ENCODE measurements around the gene TAX1BP1. TPM values are rescaled to one million over a fixed set of nuclear protein-coding genes. Genes with fewer than 3 reads are reported as not detected.

Gene TAX1BP1
- total RNA-seq, 1 experiment from 2014 or later: 190 TPM

GRCh38 chr7:27767374-27767773, 27.4 kb downstream of the TAX1BP1 start:
- DNase-seq: no peak
- H3K36me3 Mint-ChIP-seq (ENCODE audit: insufficient read depth, unreplicated experiment): peaks cover 14% of the 10 kb centered on the region
- H3K9me3 Mint-ChIP-seq (ENCODE audit: low read depth, unreplicated experiment): no peaks in the 10 kb centered on the region
- CTCF ChIA-PET: no interaction called here
- no peak for TF ChIP-seq CTCF (IDR thresholded peaks at IDR 0.05; ENCODE audit: unreplicated experiment)
- no peaks in the 10 kb centered on the region for H3K27me3 Mint-ChIP-seq (ENCODE audit: unreplicated experiment)
- no TSS peak for BruUV-seq (replicated peaks)
- no peak overlapping the region for H3K4me3 Mint-ChIP-seq (ENCODE audit: low read depth, unreplicated experiment)
- intact Hi-C loops (cut with micrococcal nuclease; ENCODE audit: unreplicated experiment): no loop called here
- H3K4me1 Mint-ChIP-seq (ENCODE audit: low read depth, unreplicated experiment): peaks cover 33% of the 10 kb centered on the region
- H3K27ac Mint-ChIP-seq (ENCODE audit: unreplicated experiment): no peak overlapping the region

GRCh38 chr7:27771111-27771510, 31.1 kb downstream of the TAX1BP1 start:
- DNase-seq: no peak
- BruUV-seq (replicated peaks): no TSS peak
- CTCF ChIA-PET: no interaction called here
- Mint-ChIP-seq H3K27me3 (ENCODE audit: unreplicated experiment) (no peaks in the 10 kb centered on the region), H3K4me3 (ENCODE audit: low read depth, unreplicated experiment) (no peak overlapping the region), H3K36me3 (ENCODE audit: insufficient read depth, unreplicated experiment) (peaks cover 20% of the 10 kb centered on the region), H3K9me3 (ENCODE audit: low read depth, unreplicated experiment) (no peaks in the 10 kb centered on the region), H3K4me1 (ENCODE audit: low read depth, unreplicated experiment) (peaks cover 32% of the 10 kb centered on the region), H3K27ac (ENCODE audit: unreplicated experiment) (no peak overlapping the region)
- intact Hi-C loops (cut with micrococcal nuclease; ENCODE audit: unreplicated experiment): loop anchor here (5.0 to 10.0 kb wide), 3 partner anchors 129 to 574 kb away; no protein-coding TSS in a partner anchor
- no peak for TF ChIP-seq CTCF (IDR thresholded peaks at IDR 0.05; ENCODE audit: unreplicated experiment)

GRCh38 chr7:27774717-27775328, 34.9 kb downstream of the TAX1BP1 start:
- peak; percentile 26 for DNase-seq
- Mint-ChIP-seq H3K27me3 (ENCODE audit: unreplicated experiment) (no peaks in the 10 kb centered on the region), H3K9me3 (ENCODE audit: low read depth, unreplicated experiment) (no peaks in the 10 kb centered on the region), H3K4me3 (ENCODE audit: low read depth, unreplicated experiment) (no peak overlapping the region), H3K4me1 (ENCODE audit: low read depth, unreplicated experiment) (peaks cover 25% of the 10 kb centered on the region), H3K27ac (ENCODE audit: unreplicated experiment) (no peak overlapping the region), H3K36me3 (ENCODE audit: insufficient read depth, unreplicated experiment) (peaks cover 29% of the 10 kb centered on the region)
- CTCF ChIA-PET: interaction anchor here (0.6 to 3.0 kb wide), 20 partner anchors 10 to 595 kb away, joined by 3 to 31 read pairs (median 6); partner anchors contain the start of genes HIBADH and TAX1BP1
- TF ChIP-seq CTCF (IDR thresholded peaks at IDR 0.05; ENCODE audit: unreplicated experiment): peak; percentile 78
- intact Hi-C loops (cut with micrococcal nuclease; ENCODE audit: unreplicated experiment): loop anchor here (1.0 to 10.0 kb wide), 6 partner anchors 30 to 578 kb away; no protein-coding TSS in a partner anchor
- no TSS peak for BruUV-seq (replicated peaks)

- no TSS peak for BruUV-seq (replicated peaks)
- intact Hi-C loops (cut with micrococcal nuclease; ENCODE audit: unreplicated experiment): loop anchor here (2.0 to 10.0 kb wide), 2 partner anchors 77 to 149 kb away; no protein-coding TSS in a partner anchor
- DNase-seq: no peak
- CTCF ChIA-PET: interaction anchor here (0.6 to 3.0 kb wide), 9 partner anchors 9 to 580 kb away, joined by 4 to 31 read pairs (median 12); no protein-coding TSS in a partner anchor
- TF ChIP-seq CTCF (IDR thresholded peaks at IDR 0.05; ENCODE audit: unreplicated experiment): no peak
- peaks cover 29% of the 10 kb centered on the region for H3K36me3 Mint-ChIP-seq (ENCODE audit: insufficient read depth, unreplicated experiment)
- no peaks in the 10 kb centered on the region for H3K9me3 Mint-ChIP-seq (ENCODE audit: low read depth, unreplicated experiment)
- H3K4me3 Mint-ChIP-seq (ENCODE audit: low read depth, unreplicated experiment): no peak overlapping the region
- no peak overlapping the region for H3K27ac Mint-ChIP-seq (ENCODE audit: unreplicated experiment)
- no peaks in the 10 kb centered on the region for H3K27me3 Mint-ChIP-seq (ENCODE audit: unreplicated experiment)
- H3K4me1 Mint-ChIP-seq (ENCODE audit: low read depth, unreplicated experiment): peaks cover 17% of the 10 kb centered on the region
Observed at GRCh38 chr7:27775782-27776181, 35.8 kb downstream of the TAX1BP1 start.
